ENCODE measurements around the gene TXNDC8. TPM values are rescaled to one million over a fixed set of nuclear protein-coding genes. Genes with fewer than 3 reads are reported as not detected.

TXNDC8 gene
- total and polyA plus RNA-seq, 12 donors: not detected

DNA sequence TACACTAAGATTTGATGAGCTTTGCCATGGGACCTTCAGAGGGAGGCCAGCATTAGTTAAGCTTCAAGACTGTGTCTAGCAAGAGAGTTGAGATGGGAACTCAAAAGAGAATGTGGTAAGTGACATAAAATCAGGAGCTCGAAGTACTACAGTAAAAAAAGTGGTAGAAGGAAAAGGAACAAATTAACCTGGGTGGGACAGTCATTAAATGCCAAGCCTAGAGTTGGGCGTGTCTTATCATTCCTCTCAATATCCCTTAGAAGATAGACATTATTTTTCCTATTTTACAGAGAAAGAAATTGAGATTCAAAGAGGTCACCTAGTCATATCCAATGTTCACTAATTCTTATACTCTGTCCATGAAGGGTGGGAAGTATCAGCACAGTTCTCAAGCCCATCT is 78.1 kb downstream of the TXNDC8 start:
- H3K4me1 ChIP-seq (replicated peaks in 1 of 2): peaks cover 9 to 17% of the 10 kb centered on the region in 2 donors
- H3K27me3 ChIP-seq: no peaks in the 10 kb centered on the region
- no peaks in the 10 kb centered on the region for H3K9me3 ChIP-seq (replicated peaks in 1 of 3)
- WGBS, 4 donors: 76 to 92% (median 87%) methylated on average over 2 of the region's 2 CpGs
- TF ChIP-seq, protein P1, sequence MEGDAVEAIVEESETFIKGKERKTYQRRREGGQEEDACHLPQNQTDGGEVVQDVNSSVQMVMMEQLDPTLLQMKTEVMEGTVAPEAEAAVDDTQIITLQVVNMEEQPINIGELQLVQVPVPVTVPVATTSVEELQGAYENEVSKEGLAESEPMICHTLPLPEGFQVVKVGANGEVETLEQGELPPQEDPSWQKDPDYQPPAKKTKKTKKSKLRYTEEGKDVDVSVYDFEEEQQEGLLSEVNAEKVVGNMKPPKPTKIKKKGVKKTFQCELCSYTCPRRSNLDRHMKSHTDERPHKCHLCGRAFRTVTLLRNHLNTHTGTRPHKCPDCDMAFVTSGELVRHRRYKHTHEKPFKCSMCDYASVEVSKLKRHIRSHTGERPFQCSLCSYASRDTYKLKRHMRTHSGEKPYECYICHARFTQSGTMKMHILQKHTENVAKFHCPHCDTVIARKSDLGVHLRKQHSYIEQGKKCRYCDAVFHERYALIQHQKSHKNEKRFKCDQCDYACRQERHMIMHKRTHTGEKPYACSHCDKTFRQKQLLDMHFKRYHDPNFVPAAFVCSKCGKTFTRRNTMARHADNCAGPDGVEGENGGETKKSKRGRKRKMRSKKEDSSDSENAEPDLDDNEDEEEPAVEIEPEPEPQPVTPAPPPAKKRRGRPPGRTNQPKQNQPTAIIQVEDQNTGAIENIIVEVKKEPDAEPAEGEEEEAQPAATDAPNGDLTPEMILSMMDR (IDR thresholded peaks at IDR 0.05): no peak
- TF ChIP-seq POLR2A (IDR thresholded peaks at IDR 0.05): no peak
- H3K36me3 ChIP-seq (replicated peaks in 1 of 2): no peaks in the 10 kb centered on the region
- intact Hi-C loops (cut with DNase I): no loop called here
- no peak overlapping the region for H3K4me3 ChIP-seq
- no peak overlapping the region for H3K27ac ChIP-seq
- no peak for DNase-seq

DNA sequence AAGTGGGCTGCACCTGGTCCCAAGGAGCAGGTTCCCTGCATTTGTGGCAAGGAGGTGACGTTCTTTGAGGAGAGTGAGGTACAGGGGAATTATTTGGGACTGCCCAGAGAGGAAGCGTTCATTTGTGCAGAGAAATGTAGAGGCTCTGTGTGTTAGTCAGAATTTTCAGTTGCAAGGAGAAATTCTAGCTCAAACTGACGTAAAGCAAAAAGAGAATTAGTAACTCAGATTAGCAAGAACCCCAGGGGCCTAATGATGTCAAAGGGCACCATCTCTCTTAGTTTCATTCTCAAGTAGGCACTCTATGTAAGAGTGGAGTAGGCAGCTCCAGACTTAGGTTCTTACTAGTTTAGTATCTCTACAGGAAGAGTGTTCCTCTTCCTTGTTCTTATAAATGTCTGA is 79.0 kb downstream of the TXNDC8 start:
- 88 to 93% (median 92%) methylated on average over 3 of the region's 3 CpGs for WGBS, 4 donors
- intact Hi-C loops (cut with DNase I): no loop called here
- no peaks in the 10 kb centered on the region for H3K9me3 ChIP-seq (replicated peaks in 1 of 3)
- no peak overlapping the region for H3K4me3 ChIP-seq
- H3K36me3 ChIP-seq (replicated peaks in 1 of 2): no peaks in the 10 kb centered on the region
- no peak overlapping the region for H3K27ac ChIP-seq
- H3K27me3 ChIP-seq: no peaks in the 10 kb centered on the region
- H3K4me1 ChIP-seq (replicated peaks in 1 of 2): peaks cover 9 to 24% of the 10 kb centered on the region in 2 donors
- TF ChIP-seq, protein P1 (IDR thresholded peaks at IDR 0.05): no peak
- no peak for TF ChIP-seq POLR2A (IDR thresholded peaks at IDR 0.05)
- no peak for DNase-seq

DNA sequence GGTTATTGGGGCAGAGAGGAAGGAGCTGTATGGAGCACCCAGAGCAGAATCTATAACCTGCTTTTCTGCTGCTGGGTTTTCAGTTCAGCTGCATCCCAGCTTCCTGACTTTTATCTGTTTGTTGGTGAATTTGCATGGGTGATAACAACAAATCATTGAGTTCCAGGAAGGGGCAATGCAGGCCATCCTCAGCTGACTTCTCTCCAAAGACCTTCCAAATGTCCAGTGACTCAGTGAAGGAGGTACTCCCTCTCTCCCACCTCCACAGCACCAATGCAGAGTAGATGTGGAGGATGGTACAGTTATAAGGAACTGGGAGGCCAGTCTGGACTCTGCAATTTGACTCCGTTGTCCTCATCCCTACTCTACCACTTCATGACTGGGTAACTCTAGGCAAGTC is 79.7 kb downstream of the TXNDC8 start:
- H3K27me3 ChIP-seq: no peaks in the 10 kb centered on the region
- H3K27ac ChIP-seq: peak overlapping the region in 2 of 5 donors; percentile 2 to 87
- intact Hi-C loops (cut with DNase I): no loop called here
- peak in 2 of 7 donors; percentile 21 to 53 for DNase-seq
- WGBS, 4 donors: 91 to 94% (median 93%) methylated on average over 1 of the region's 1 CpG
- H3K9me3 ChIP-seq (replicated peaks in 1 of 3): no peaks in the 10 kb centered on the region
- TF ChIP-seq POLR2A (IDR thresholded peaks at IDR 0.05): no peak
- TF ChIP-seq, protein P1 (IDR thresholded peaks at IDR 0.05): no peak
- peak overlapping the region in 1 of 4 donors; percentile 72 for H3K4me3 ChIP-seq
- H3K4me1 ChIP-seq (replicated peaks in 1 of 2): peaks cover 9 to 30% of the 10 kb centered on the region in 2 donors
- H3K36me3 ChIP-seq (replicated peaks in 1 of 2): no peaks in the 10 kb centered on the region

DNA sequence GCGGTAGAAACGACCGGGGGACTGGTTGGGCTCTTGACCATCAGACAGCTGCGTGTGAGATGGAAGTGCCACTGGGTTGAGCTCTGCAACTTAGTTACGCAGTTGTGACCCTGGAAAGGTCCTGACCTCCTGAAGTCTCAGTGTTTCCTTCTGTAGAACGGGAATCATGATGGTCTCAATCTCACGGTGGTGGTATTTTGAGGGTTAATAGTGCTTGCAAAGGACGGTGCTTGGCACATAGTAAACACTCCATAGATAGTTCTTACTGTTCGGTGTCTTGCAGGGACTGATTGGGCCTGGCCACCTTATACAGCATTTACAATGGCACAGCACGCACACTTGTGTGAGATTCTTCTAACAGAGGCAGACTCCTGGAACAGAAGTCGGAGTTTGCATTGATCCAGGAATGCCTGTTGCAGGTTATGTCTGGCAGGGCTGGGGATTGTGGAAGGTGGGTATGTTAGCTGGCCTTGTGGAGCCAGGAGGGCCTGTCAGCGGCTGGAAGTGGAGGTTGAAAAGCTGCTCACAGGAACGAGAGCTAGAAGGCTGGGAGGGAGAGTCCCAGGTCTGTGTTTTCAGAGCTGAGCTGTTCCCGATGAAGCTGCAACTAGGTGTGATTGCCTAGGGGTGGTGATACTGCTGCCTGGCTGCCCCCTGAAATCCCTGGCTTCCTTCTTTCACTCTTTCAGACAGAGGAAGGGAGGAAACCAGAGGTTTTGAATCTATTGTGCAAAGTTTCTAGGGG is 80.4 kb downstream of the TXNDC8 start:
- peak overlapping the region; percentile 56 to 92 (median 87) for H3K27ac ChIP-seq
- peaks cover 9 to 30% of the 10 kb centered on the region in 2 donors for H3K4me1 ChIP-seq (replicated peaks in 1 of 2)
- intact Hi-C loops (cut with DNase I): no loop called here
- no peaks in the 10 kb centered on the region for H3K27me3 ChIP-seq
- TF ChIP-seq POLR2A (IDR thresholded peaks at IDR 0.05): no peak
- TF ChIP-seq, protein P1 (IDR thresholded peaks at IDR 0.05): peak in 1 of 6 experiments; percentile 5
- DNase-seq: peak; percentile 20 to 58 (median 23)
- H3K4me3 ChIP-seq: peak overlapping the region; percentile 12 to 88 (median 72)
- 9 to 29% (median 12%) methylated on average over 8 to 14 of the region's 14 CpGs for WGBS, 4 donors
- H3K9me3 ChIP-seq (replicated peaks in 1 of 3): no peaks in the 10 kb centered on the region
- H3K36me3 ChIP-seq (replicated peaks in 1 of 2): no peaks in the 10 kb centered on the region
